Fibroblast of peridontal ligament (primary cell): ENCODE results near the gene TADA2A.

Experiments
- DNase-seq: peaks from one replicate; pipeline ENCODE4 v3.0.0-alpha.2; 2010; ENCODE audit errors: extremely low read depth

Gene TADA2A

DNA sequence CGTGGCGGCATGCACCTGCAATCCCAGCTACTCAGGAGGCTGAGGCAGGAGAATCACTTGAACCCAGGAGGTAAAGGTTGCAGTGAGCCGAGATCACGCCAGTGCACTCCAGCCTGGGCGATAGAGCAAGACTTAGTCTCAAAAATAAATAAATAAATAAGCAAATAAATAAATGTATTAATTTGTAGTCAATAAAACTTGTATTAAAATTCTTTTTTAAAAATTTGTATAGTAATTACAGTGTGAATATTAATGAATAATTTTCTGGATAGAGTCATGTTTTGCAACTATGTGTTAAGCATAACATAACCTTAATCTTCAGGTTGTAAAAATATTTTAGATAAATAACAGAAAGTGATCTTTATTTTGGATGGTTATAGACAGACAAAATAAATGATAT lies 55.8 kb downstream of the TADA2A start:
- DNase-seq: no peak

GRCh38 chr17:37463039-37463438 lies 56.4 kb downstream of the TADA2A start:
- DNase-seq: no peak

DNA sequence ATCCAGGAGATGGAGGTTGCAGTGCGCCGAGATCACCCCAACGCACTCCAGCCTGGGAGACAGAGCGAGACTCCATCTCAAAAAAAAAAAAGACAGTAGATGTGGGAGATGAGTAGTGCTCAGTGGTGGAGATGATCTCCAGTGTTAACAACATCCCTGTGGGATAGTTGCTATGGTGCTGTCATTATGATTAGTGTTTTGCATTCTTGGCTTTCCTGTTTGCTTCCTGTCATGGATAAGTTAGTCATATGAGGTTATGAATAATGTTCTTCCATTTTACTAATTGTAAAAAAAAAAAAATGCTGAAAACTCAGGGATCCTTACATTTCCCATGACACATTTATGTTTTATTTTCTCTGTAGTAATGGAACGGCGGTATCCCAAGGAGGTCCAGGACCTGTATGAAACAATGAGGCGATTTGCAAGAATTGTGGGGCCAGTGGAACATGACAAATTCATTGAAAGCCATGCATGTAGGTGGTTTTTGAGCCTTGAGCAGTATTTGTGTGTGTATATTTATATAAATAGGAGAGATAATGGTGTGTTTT lies 58.5 kb downstream of the TADA2A start:
- no peak for DNase-seq

GRCh38 chr17:37466471-37466870 lies 59.8 kb downstream of the TADA2A start:
- no peak for DNase-seq

GRCh38 chr17:37470181-37470580 lies 63.5 kb downstream of the TADA2A start:
- DNase-seq: no peak

DNA sequence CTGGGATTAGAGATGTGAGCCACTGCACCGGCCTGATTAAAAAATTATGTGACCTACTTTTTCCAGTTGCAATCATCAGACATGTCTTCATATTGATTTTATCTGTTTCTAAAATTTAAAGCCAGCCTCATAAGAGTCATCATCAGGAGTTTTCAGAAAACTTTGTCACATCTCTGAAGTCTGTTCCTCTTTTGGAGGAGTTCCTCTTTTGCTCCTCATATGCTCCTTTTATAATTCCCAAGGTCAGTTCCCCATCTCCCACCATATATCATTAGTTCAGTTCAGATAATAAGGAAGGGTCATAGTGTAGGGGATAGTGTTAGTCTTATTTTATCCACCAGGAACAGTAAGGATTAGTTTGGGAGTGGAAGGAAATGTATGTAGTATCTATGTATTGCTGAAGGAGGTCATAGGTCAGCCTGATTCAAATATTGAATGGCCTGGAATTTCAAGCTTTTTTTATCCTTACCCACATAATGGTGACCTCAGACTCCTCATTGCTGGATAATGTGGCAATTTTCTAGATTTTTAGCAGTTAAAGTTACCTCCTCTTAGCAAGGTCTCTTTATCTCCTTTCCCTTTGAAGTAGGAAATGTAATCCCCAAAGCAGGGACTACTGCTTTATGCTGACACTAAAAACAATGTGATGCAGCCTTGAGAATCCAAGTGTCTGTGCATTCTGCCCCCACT lies 69.2 kb downstream of the TADA2A start:
- DNase-seq: no peak

- DNase-seq: peak; percentile 47
These were observed 69.9 kb downstream of the TADA2A start for GRCh38 chr17:37476431-37477120.

- DNase-seq: peak; percentile 86
These were observed 71.5 kb downstream of the TADA2A start for GRCh38 chr17:37478187-37478586.

- DNase-seq: no peak
These were observed 72.3 kb downstream of the TADA2A start for GRCh38 chr17:37479025-37479424.

DNA sequence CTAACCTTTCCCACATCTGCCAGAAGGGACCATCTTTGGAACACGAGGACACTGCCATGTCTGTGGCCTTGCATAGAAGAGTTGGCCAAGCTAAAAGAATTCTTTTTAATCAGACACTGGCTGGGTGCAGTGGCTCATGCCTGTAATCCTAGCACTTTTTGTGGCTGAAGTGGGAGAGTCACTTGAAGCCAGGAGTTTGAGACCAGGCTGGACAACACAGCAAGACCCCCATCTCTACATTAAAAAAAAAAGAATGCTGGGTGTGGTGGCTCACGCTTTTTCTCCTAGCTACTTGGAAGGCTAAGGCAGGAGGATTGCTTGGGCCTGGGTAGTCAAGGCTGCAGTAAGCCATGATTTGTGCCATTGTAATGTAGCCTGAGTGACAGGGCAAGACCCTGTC lies 73.7 kb downstream of the TADA2A start:
- no peak for DNase-seq

DNA sequence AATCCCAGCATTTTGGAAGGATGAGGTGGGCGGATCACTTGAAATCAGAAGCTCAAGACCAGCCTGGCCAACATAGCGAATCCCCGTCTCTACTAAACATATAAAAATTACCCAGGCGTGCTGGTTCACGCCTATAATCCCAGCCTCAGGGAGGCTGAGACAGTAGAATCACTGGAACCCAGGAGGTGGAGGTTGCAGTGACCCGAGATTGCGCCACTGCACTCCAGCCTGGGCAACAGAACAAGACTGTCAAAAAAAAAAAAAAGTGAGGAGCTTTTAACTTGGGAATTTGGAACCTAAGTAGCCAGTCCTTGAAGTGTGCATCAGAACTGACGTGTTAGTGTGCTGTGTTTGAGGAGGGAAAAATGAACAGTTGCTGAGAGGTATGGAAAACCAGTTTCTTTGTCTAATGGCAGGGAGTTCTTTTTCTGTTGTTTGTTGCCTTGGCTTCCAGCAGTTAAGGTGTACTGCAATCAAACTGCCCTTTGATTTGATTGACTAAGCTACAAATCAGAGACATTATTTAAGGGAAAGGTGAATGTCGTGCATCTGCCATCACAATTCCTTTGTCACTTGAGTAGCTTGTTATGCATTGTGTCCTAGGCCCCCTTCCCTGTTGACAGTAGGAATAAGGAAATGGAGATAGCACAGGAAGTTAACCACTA lies 74.4 kb downstream of the TADA2A start:
- DNase-seq: no peak

DNA sequence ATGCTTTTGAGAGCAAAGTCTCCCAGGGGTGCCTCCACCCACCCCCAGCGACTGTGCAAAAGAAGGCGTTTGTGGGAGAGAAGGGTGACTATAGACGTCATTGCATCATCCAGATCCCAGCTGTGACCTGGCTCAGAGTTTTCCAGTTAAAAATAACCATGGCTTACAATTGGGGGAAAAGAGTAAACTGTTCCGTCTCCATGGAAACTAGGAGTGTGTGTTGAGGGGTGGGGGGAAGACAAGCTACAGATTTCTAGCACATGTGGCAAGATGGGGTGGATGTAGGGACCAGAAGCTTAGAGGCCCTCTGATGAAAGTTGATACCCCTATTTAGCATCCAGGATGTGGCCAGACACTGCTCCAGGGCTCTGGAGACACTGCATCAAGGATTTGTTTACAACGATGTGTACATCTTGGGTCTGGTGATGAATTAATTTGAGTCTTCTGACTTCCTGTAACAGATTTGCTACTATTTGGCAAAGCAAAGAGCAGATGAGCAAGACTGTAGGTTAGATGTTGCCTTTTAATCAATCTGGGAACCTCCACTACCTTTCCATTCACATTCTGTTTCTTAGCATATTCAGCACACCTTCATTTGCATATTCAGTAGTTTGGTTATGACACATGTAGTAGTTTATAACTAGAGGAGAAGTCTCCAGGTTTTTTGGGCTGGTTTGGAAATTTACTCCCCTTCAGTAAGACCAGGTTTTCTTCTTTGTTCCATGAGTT lies 76.8 kb downstream of the TADA2A start:
- peak; percentile 97 for DNase-seq

DNA sequence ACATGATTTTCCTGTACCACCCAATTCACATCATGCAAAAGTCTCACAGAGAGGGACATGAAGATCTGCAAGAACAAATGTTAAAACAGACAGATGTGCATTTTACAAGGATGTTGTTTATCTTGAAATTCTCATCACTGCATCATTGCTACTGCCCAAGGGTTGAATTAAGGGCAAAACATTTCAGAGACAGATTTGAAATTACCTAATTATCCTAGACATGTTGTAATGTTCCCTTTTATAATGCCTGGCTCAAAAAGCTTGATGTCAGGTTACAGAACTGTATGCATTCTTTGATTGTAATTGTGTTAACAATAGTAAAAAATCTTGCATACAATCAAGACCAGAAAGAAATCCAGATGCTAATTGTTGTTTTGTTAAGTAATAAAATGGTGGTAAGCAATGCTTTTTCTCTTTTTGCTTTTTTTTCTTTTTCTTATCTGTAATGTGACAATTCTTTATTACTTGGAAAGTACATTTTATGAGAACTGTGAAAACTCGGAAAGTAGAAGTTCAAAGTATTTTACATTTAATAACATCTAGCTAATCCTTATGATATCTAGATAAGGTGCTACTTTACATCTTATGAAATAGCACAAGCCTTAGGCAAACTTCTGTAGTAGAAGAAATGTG lies 79.4 kb downstream of the TADA2A start:
- DNase-seq: peak; percentile 41

DNA sequence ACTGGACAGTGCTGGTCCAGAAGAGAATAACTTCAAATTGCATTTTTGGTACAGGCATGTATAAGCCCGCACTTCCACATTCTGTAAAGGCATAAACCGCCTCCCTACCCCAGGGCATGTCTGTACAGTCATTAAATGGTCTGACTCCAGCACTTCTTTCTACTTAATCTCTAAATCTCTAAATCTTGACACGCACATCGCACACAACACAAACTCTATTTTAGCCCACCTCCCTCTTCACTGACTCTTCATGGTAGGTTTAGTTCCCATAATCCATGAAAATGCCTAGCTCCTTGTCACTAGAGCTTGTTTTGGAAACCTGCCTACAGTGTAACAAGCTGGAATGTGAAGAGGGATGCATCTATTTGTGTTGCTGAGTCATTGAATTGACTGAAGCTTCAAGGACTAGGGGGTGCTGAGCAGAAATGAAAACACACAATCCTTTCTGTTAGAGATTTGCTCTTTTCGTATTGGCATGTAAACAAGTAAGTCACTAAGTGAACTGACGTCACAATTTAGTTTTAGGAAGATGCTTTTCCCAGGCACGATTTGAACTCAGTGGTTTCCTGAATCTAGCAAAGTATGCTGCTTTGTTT lies 81.4 kb downstream of the TADA2A start:
- DNase-seq: peak; percentile 98

- DNase-seq: peak; percentile 92
These were observed 82.0 kb downstream of the TADA2A start for GRCh38 chr17:37488607-37489196.

DNA sequence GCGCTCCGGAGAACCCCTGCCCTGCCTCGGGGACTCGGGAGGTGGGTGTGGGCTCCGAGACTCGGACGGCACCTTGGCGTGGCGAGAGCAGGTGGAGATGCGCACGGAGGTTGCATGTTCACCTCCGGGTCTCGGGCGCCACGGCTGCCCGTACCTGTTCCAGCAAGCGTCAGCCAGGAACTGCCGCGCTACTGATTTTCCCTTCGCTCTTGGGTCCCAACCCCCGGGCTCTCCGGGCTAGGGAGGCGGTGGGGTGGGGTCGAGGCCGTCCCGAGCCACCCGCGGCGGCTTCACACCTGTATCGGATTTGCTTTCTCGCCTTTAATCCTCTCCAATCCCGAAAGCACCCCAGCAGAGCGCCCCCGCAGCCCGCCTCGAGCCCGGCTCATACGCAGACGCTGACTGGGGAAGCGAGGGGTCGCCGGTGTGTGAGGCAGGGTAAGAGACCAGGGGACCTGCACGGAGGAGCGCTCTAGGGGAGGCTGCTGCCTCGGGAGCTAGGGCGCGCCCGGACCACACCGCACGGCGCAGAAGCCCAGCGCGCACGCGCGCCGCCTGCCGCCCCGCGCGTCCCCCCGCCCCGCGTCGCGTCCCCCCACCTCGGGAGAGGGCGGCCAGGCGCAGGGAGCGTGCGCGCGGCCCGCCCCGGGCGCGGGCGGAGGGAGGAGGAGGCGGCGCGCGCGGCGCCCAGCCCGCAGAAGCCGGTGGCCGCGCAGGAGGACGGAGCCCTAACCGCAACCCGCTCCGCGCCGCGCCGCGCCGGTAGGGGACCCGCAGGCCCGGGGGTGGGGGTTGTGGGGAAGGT lies 82.7 kb downstream of the TADA2A start, which contains the start of gene DUSP14:
Gene DUSP14 (plus strand): TSS at position 695 of the 805 bp plus-strand sequence. CDS start 22,382 bp downstream, outside the sequence.
- DNase-seq: peak; percentile 67

DNA sequence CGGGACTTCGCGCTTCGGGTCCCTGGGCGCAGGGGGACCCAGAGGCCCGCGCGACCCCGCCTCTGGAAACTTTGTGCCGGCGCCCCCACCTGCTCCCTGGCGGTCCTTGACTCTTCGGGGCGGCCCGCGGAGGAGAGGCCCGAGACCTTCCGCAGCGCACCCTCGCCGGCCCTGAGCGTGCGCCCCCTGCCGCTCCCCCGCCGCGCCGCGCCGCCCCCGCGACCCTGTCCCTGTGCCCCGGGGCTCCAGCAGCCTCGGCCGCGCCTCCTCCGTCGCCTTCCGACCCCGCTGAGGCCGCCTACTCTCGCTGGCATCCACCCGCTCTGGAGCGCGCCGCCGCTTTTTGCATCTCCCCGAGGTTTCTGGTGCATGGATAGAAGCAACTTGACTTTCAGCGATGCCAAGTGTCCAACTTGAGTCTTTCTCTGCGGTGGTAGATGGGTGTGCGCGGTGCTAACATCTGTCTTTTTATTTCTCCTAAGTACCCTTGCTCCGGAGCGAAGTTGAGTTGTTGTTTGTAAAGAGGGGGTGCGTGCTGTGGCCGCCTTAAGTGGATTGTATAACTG lies 83.4 kb downstream of the TADA2A start:
- DNase-seq: peak; percentile 53

DNA sequence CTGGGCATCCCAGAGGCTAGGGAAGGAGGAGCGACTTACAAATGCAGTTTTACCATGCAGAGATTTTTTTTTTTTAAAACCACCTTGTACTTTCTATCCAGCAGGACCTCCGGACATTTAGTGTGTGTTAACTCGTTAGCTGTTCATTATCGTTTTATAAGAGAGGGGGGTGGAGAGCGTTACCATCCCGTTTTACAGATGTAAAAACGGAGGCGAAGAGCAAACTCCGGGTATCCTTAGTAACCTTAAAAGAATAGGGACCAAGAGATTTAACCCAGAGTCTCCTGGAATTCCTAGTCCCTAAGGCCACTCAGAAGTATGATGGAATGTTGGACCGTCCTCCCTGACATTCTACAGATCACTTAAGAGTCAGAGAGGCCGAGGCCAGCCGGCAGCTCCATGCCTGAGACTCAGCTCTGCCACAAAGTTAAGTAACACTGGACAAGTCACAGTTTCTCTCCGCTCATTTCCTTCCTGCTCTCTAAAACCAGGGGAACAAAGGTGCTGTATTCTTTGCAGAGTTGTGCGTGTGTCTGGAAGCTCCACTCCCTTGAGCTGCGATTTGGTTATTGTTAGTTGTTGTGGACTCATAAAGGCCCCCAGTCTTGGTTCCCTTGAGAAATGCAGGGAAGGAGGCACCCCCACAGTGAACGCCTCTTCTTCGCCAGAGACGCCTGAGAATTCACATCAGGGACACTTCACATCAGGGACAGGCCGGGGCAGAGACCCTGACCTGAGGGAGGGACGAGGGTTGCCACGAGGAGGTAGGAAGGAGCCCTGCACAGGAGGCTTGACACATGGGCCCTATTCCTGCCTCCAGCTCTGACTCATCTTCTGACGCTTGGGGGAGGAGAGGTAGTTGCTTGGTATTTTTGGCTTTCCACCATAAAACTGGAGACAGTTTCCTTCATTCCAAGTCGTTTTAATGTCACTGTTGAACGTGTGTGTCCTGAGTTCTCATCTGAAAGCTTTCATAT lies 84.2 kb downstream of the TADA2A start:
- peak; percentile 85 for DNase-seq
